GM23338 (cell line): ENCODE results near the gene ASCL5. TPM values are rescaled to one million over a fixed set of nuclear protein-coding genes. Genes with fewer than 3 reads are reported as not detected.

Source experiments
- ATAC-seq: fragments of 200-7000 bp; cut with Tn5 transposase; 3 replicates; pipeline ENCODE4 v1.9.1; 2020
- DNase-seq: peaks from one replicate; pipeline ENCODE4 v3.0.0-alpha.2; 2015; ENCODE audit warnings: low spot score
- H2AFZ ChIP-seq: fragments of 200-600 bp; sonication (generic); 2 replicates; pipeline ENCODE4 v1.8.0; 2016; ENCODE audit warnings: antibody characterized with exemption, mild to moderate bottlenecking, moderate library complexity
- H3F3A ChIP-seq: fragments of 200-600 bp; sonication (generic); replicated peaks from 2 replicates; pipeline ENCODE4 v1.8.0; 2017; ENCODE audit warnings: antibody characterized with exemption, mixed run types, low read depth
- H3K27ac ChIP-seq: fragments of 200-600 bp; sonication (generic); 2 replicates; pipeline ENCODE4 v1.6.1; 2016; ENCODE audit warnings: low read depth
- H3K27me3 ChIP-seq: fragments of 200-600 bp; sonication (generic); 2 replicates; pipeline ENCODE4 v1.8.0; 2016; ENCODE audit warnings: mild to moderate bottlenecking, mixed run types, moderate library complexity; ENCODE audit not compliant: insufficient read depth
- H3K36me3 ChIP-seq: fragments of 200-600 bp; sonication (generic); 2 replicates; pipeline ENCODE4 v1.8.0; 2016; ENCODE audit warnings: mild to moderate bottlenecking; ENCODE audit not compliant: insufficient read depth
- H3K4me1 ChIP-seq: fragments of 200-600 bp; sonication (generic); 2 replicates; pipeline ENCODE4 v1.8.0; 2016; ENCODE audit warnings: mild to moderate bottlenecking, moderate library complexity; ENCODE audit not compliant: insufficient read depth
- H3K4me2 ChIP-seq: fragments of 200-600 bp; sonication (generic); 2 replicates; pipeline ENCODE4 v1.7.1; 2017; ENCODE audit warnings: mixed run types
- H3K4me3 ChIP-seq: fragments of 200-600 bp; sonication (generic); 2 replicates; pipeline ENCODE4 v1.6.1; 2016; ENCODE audit warnings: mixed run types
- H3K79me2 ChIP-seq: fragments of 200-600 bp; sonication (generic); replicated peaks from 2 replicates; pipeline ENCODE4 v1.8.0; 2017; ENCODE audit warnings: mild to moderate bottlenecking; ENCODE audit not compliant: insufficient read depth
- H3K9me2 ChIP-seq: fragments of 200-600 bp; sonication (generic); 2 replicates; pipeline ENCODE4 v1.8.0; 2017; ENCODE audit not compliant: insufficient read depth
- H4K20me1 ChIP-seq: fragments of 200-600 bp; sonication (generic); replicated peaks from 2 replicates; pipeline ENCODE4 v1.8.0; 2017; ENCODE audit warnings: mild to moderate bottlenecking; ENCODE audit not compliant: insufficient read depth
- H3K27ac Mint-ChIP-seq: 2 replicates; pipeline ENCODE4 v1.8.0; 2020; ENCODE audit warnings: inconsistent platforms, mild to moderate bottlenecking, moderate library complexity, mixed read lengths
- H3K27me3 Mint-ChIP-seq: 3 replicates; pipeline ENCODE4 v1.8.0; 2022; ENCODE audit warnings: low read depth, mild to moderate bottlenecking, moderate library complexity, mixed read lengths, inconsistent platforms; ENCODE audit not compliant: insufficient read depth, poor library complexity
- H3K36me3 Mint-ChIP-seq: 3 replicates; pipeline ENCODE4 v1.8.0; 2021; ENCODE audit warnings: low read depth, mild to moderate bottlenecking, inconsistent platforms, moderate library complexity, mixed read lengths
- H3K4me1 Mint-ChIP-seq: 3 replicates; pipeline ENCODE4 v1.8.0; 2020; ENCODE audit warnings: mild to moderate bottlenecking, inconsistent platforms, mixed read lengths
- H3K4me3 Mint-ChIP-seq: 3 replicates; pipeline ENCODE4 v1.8.0; 2021; ENCODE audit warnings: moderate library complexity, mild to moderate bottlenecking, inconsistent platforms, mixed read lengths
- H3K9me3 Mint-ChIP-seq: 3 replicates; pipeline ENCODE4 v1.8.0; 2020; ENCODE audit warnings: moderate library complexity, mild to moderate bottlenecking, inconsistent platforms, mixed read lengths
- CREB1 ChIP-seq: fragments of 250-450 bp; sonication (Bioruptor Pico); IDR thresholded peaks from 2 replicates; pipeline ENCODE4 v1.5.0; 2020; ENCODE audit warnings: low read depth, mild to moderate bottlenecking, moderate library complexity
- CTCF ChIP-seq, 2 experiments: fragments of 200-600 bp in 1 of 2; sonication (generic) in 1 of 2; conservative IDR thresholded peaks; 2 replicates each; pipeline versions ENCODE4 v1.5.1 to v1.6.1; 2016 to 2017; ENCODE audit warnings: antibody characterized with exemption in 2 of 2, low read depth in 2 of 2, mild to moderate bottlenecking in 2 of 2, moderate library complexity in 1 of 2
- ETS1 ChIP-seq: IDR thresholded peaks from 2 replicates; pipeline ENCODE4 v1.6.1; 2016; ENCODE audit warnings: antibody characterized with exemption
- EZH2 ChIP-seq: fragments of 200-600 bp; sonication (generic); IDR thresholded peaks from one replicate; pipeline ENCODE4 v1.8.0; 2017; ENCODE audit warnings: antibody characterized with exemption, mild to moderate bottlenecking, low read depth; ENCODE audit not compliant: unreplicated experiment
- EZH2phosphoT487 ChIP-seq: fragments of 200-600 bp; sonication (generic); IDR thresholded peaks from one replicate; pipeline ENCODE4 v1.8.1; 2018; ENCODE audit warnings: antibody characterized with exemption; ENCODE audit not compliant: unreplicated experiment
- JUNB ChIP-seq: IDR thresholded peaks from one replicate; pipeline ENCODE4 v1.6.1; 2016; ENCODE audit warnings: antibody characterized with exemption; ENCODE audit not compliant: unreplicated experiment
- NANOG ChIP-seq: IDR thresholded peaks from 2 replicates; pipeline ENCODE4 v1.6.1; 2016; ENCODE audit warnings: antibody characterized with exemption, borderline replicate concordance
- POLR2AphosphoS5 ChIP-seq: IDR thresholded peaks from 2 replicates; pipeline ENCODE4 v1.6.1; 2016; ENCODE audit warnings: antibody characterized with exemption, low read depth
- REST ChIP-seq: IDR thresholded peaks from one replicate; pipeline ENCODE4 v1.6.1; 2018; ENCODE audit warnings: antibody characterized with exemption; ENCODE audit not compliant: unreplicated experiment
- STAT1 ChIP-seq: IDR thresholded peaks from one replicate; pipeline ENCODE4 v1.6.1; 2016; ENCODE audit warnings: antibody characterized with exemption; ENCODE audit not compliant: unreplicated experiment
- ZNF114 ChIP-seq: fragments of 250-450 bp; sonication (Bioruptor Pico); IDR thresholded peaks from 2 replicates; pipeline ENCODE4 v1.5.0; 2020; ENCODE audit warnings: mild to moderate bottlenecking, moderate library complexity
- ZNF331 ChIP-seq: fragments of 250-450 bp; sonication (Bioruptor Pico); IDR thresholded peaks from 2 replicates; pipeline ENCODE4 v1.5.0; 2020; ENCODE audit warnings: low read depth, mild to moderate bottlenecking, moderate library complexity
- ZNF462 ChIP-seq: fragments of 250-450 bp; sonication (Bioruptor Pico); IDR thresholded peaks from 2 replicates; pipeline ENCODE4 v1.5.0; 2020; ENCODE audit warnings: mild to moderate bottlenecking, moderate library complexity
- polyA plus RNA-seq: library from polyadenylated mRNA; unstranded; fragments of >200 nt; fragmentation: Nextera tagmentation; extraction: Ambion mirVana; gene quantifications from 2 replicates; pipeline ENCODE4 v1.2.1, GENCODE V29; 2016
- total RNA-seq: library from RNA; depleted of rRNA; stranded (reverse); fragments of >200 nt; shearing (Covaris generic); gene quantifications from 2 replicates; pipeline ENCODE4 v1.2.3, GENCODE V29; 2014

Gene ASCL5
- total and polyA plus RNA-seq, 2 experiments from 2014 or later: not detected

GRCh38 chr1:201089596-201089995, 37.4 kb downstream of the ASCL5 start:
- no peak for TF ChIP-seq NANOG
- TF ChIP-seq EZH2: no peak
- TF ChIP-seq ZNF114 (CRISPR knock-in tag): no peak
- no peak for TF ChIP-seq JUNB
- no peak for TF ChIP-seq CTCF (conservative IDR thresholded peaks at IDR 0.05; ENCODE audit: low read depth in 2 of 2)
- no peak for TF ChIP-seq ETS1
- TF ChIP-seq ZNF331: no peak
- TF ChIP-seq ZNF462 (CRISPR knock-in tag): no peak
- no peak for TF ChIP-seq POLR2AphosphoS5
- TF ChIP-seq CREB1: no peak
- TF ChIP-seq STAT1: no peak
- TF ChIP-seq EZH2phosphoT487: no peak
- TF ChIP-seq REST: no peak
- Mint-ChIP-seq H3K4me1 (peaks cover 8% of the 10 kb centered on the region), H3K4me3 (no peak overlapping the region), H3K27me3 (peaks cover 3% of the 10 kb centered on the region), H3K27ac (no peak overlapping the region), H3K9me3 (no peaks in the 10 kb centered on the region), H3K36me3 (no peaks in the 10 kb centered on the region)
- H3K27ac ChIP-seq: no peak overlapping the region
- H3K36me3 ChIP-seq: no peaks in the 10 kb centered on the region
- H2AFZ ChIP-seq: no peak overlapping the region
- no peaks in the 10 kb centered on the region for H3F3A ChIP-seq
- H3K79me2 ChIP-seq: no peaks in the 10 kb centered on the region
- peaks cover 2% of the 10 kb centered on the region; the same call in 1 of the 2 replicates for H3K9me2 ChIP-seq
- ATAC-seq (peak; percentile 17; the same call in 2 of the 3 replicates), DNase-seq (no peak)
- H3K27me3 ChIP-seq: no peaks in the 10 kb centered on the region
- H4K20me1 ChIP-seq: no peaks in the 10 kb centered on the region
- H3K4me2 ChIP-seq: no peak overlapping the region
- H3K4me1 ChIP-seq: no peaks in the 10 kb centered on the region
- no peak overlapping the region for H3K4me3 ChIP-seq
